Transverse colon (tissue), 4 donors: ENCODE results near the gene TMEM233.

Experiments
- CTCF ChIP-seq, 5 experiments: fragments of 200-600 bp in 3 of 5; fragments of 450-650 bp in 2 of 5; sonication (generic) in 3 of 5; IDR thresholded peaks; 1 replicate in 2 of 5; 2 replicates in 3 of 5; pipeline ENCODE4 v1.5.1; 2016 to 2017; ENCODE audit warnings: antibody characterized with exemption in 5 of 5, inconsistent platforms in 3 of 5, mild to moderate bottlenecking in 2 of 5, moderate library complexity in 1 of 5
- EP300 ChIP-seq: sonication (generic); formaldehyde crosslinking; IDR thresholded peaks from one replicate; pipeline ENCODE4 v1.6.1; 2017; ENCODE audit warnings: antibody characterized with exemption, low read depth
- POLR2A ChIP-seq: fragments of 450-650 bp; IDR thresholded peaks from one replicate; pipeline ENCODE4 v1.6.1; 2016; ENCODE audit warnings: antibody characterized with exemption, mild to moderate bottlenecking, moderate library complexity
- POLR2AphosphoS5 ChIP-seq, 3 donors: sonication (generic); formaldehyde crosslinking; IDR thresholded peaks; one replicate each; pipeline ENCODE4 v1.6.1; 2016; ENCODE audit warnings: antibody characterized with exemption in 3 of 3

- TF ChIP-seq CTCF (IDR thresholded peaks at IDR 0.05) (no peak), POLR2AphosphoS5 (IDR thresholded peaks at IDR 0.05) (no peak), POLR2A (no peak), EP300 (no peak)
These were observed 15.8 kb downstream of the TMEM233 start for GRCh38 chr12:119609358-119609757.
